Karpas-422 (cell line): ENCODE results near the gene ERBB2. TPM values are rescaled to one million over a fixed set of nuclear protein-coding genes. Genes with fewer than 3 reads are reported as not detected.

Experiments used
- DNase-seq: peaks from one replicate; pipeline ENCODE4 v3.0.0-alpha.2; 2015
- H2AFZ ChIP-seq: fragments of 200-600 bp; sonication (generic); 2 replicates; pipeline ENCODE4 v1.6.1; 2014; ENCODE audit warnings: antibody characterized with exemption, low read length, mixed read lengths
- H3K27ac ChIP-seq: fragments of 200-600 bp; sonication (generic); 2 replicates; pipeline ENCODE4 v1.5.1; 2014; ENCODE audit warnings: mild to moderate bottlenecking, low read length, moderate library complexity
- H3K27me3 ChIP-seq: fragments of 200-600 bp; sonication (generic); 2 replicates; pipeline ENCODE4 v1.6.1; 2014; ENCODE audit warnings: low read length, mixed read lengths
- H3K36me3 ChIP-seq: fragments of 200-600 bp; sonication (generic); 2 replicates; pipeline ENCODE4 v1.6.1; 2014; ENCODE audit warnings: low read length, mixed read lengths; ENCODE audit not compliant: insufficient read depth
- H3K4me1 ChIP-seq: fragments of 200-600 bp; sonication (generic); 2 replicates; pipeline ENCODE4 v1.6.1; 2014; ENCODE audit warnings: mild to moderate bottlenecking, low read length, mixed read lengths
- H3K4me2 ChIP-seq: fragments of 200-600 bp; sonication (generic); 2 replicates; pipeline ENCODE4 v1.6.1; 2014; ENCODE audit warnings: low read length, low read depth, mild to moderate bottlenecking; ENCODE audit not compliant: poor library complexity, severe bottlenecking
- H3K4me3 ChIP-seq: fragments of 200-600 bp; sonication (generic); 2 replicates; pipeline ENCODE4 v1.5.1; 2014; ENCODE audit warnings: mild to moderate bottlenecking, antibody characterized with exemption, low read length, mixed read lengths
- H3K79me2 ChIP-seq: fragments of 200-600 bp; sonication (generic); 2 replicates; pipeline ENCODE4 v1.6.1; 2014; ENCODE audit warnings: mild to moderate bottlenecking, low read length, mixed read lengths
- H3K9ac ChIP-seq: fragments of 200-600 bp; sonication (generic); 2 replicates; pipeline ENCODE4 v1.6.0; 2014; ENCODE audit warnings: low read length
- H3K9me2 ChIP-seq: fragments of 200-600 bp; sonication (generic), shearing (Covaris generic); replicated peaks from 2 replicates; pipeline ENCODE4 v1.6.0; 2014; ENCODE audit warnings: mild to moderate bottlenecking, low read length, moderate library complexity; ENCODE audit not compliant: insufficient read depth
- H3K9me3 ChIP-seq: fragments of 300-700, 200-600 bp; sonication (generic); 2 replicates; pipeline ENCODE4 v1.6.1; 2014; ENCODE audit warnings: low read length, mixed read lengths
- H4K20me1 ChIP-seq: fragments of 200-600 bp; sonication (generic); 2 replicates; pipeline ENCODE4 v1.6.1; 2014; ENCODE audit warnings: mild to moderate bottlenecking, antibody characterized with exemption, low read length, low read depth; ENCODE audit not compliant: insufficient read depth
- total RNA-seq: library from RNA; depleted of rRNA; stranded (reverse); fragments of >200 nt; shearing (Covaris generic); gene quantifications from 2 replicates; pipeline ENCODE4 v1.2.3, GENCODE V29; 2014; ENCODE audit warnings: low replicate concordance

Gene ERBB2
- total RNA-seq, 1 experiment from 2014 or later, result 7.3 TPM

GRCh38 chr17:39679521-39680192 lies 20.2 kb upstream of the ERBB2 start:
- Histone ChIP-seq H4K20me1 (no peaks in the 10 kb centered on the region), H3K4me2 (peak overlapping the region; percentile 12), H3K4me3 (no peak overlapping the region), H3K27me3 (no peaks in the 10 kb centered on the region), H3K9me3 (no peaks in the 10 kb centered on the region), H3K9ac (peak overlapping the region; percentile 36; the same call in 1 of the 2 replicates), H3K36me3 (no peaks in the 10 kb centered on the region), H3K4me1 (peaks cover 52% of the 10 kb centered on the region), H2AFZ (no peak overlapping the region), H3K27ac (no peak overlapping the region; the same call in 1 of the 2 replicates), H3K9me2 (no peaks in the 10 kb centered on the region), H3K79me2 (no peaks in the 10 kb centered on the region)
- DNase-seq, result no peak

DNA sequence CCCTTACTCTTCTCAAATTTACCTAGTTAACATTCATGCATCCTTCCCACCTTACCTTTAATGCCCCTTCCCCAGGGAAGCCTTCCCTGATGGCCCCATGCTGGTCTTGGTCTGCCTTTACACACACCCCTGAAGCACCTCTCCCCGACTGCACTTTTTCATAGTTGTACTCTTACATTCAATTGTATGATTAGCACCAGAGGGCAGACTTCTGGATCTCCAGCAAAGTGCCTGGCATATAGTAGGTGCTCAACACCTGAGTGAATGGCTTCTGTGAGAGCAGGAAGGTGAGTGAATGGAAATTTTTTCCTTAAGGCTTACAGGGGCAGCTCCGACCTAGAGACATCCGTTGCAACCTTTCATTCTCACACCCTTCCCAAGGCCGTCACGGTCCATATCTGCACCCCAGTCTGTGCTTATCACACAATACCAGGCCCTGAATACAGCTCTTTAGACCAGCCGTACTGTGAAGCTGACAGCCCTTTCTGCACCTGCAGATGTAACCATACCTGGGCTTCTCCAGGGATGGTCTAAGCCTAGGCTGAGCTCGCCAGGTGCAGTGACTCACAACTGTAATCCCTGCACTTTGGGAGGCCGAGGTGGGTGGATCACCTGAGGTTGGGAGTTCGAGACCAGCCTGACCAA lies 16.4 kb upstream of the ERBB2 start:
- no peaks in the 10 kb centered on the region for H3K9me3 ChIP-seq
- no peak for DNase-seq
- H3K4me3 ChIP-seq, result no peak overlapping the region
- H3K4me1 ChIP-seq, result peaks cover 27% of the 10 kb centered on the region
- H3K9ac ChIP-seq, result no peak overlapping the region
- H3K9me2 ChIP-seq, result no peaks in the 10 kb centered on the region
- H3K36me3 ChIP-seq, result no peaks in the 10 kb centered on the region
- H3K4me2 ChIP-seq, result no peak overlapping the region
- H2AFZ ChIP-seq, result no peak overlapping the region
- H3K27ac ChIP-seq, result no peak overlapping the region
- no peaks in the 10 kb centered on the region for H4K20me1 ChIP-seq
- H3K27me3 ChIP-seq, result no peaks in the 10 kb centered on the region
- no peaks in the 10 kb centered on the region for H3K79me2 ChIP-seq

GRCh38 chr17:39684369-39685192 lies 15.3 kb upstream of the ERBB2 start:
- Histone ChIP-seq H4K20me1 (no peaks in the 10 kb centered on the region), H3K4me1 (peaks cover 32% of the 10 kb centered on the region), H3K79me2 (no peaks in the 10 kb centered on the region), H3K27ac (no peak overlapping the region), H2AFZ (no peak overlapping the region), H3K9ac (no peak overlapping the region), H3K9me2 (no peaks in the 10 kb centered on the region), H3K9me3 (no peaks in the 10 kb centered on the region), H3K4me3 (no peak overlapping the region), H3K36me3 (no peaks in the 10 kb centered on the region), H3K4me2 (no peak overlapping the region), H3K27me3 (no peaks in the 10 kb centered on the region)
- no peak for DNase-seq

- Histone ChIP-seq H3K79me2 (no peaks in the 10 kb centered on the region), H3K9me3 (no peaks in the 10 kb centered on the region), H3K9me2 (no peaks in the 10 kb centered on the region), H3K9ac (peak overlapping the region; percentile 79), H3K27me3 (no peaks in the 10 kb centered on the region), H3K4me3 (peak overlapping the region; percentile 84), H2AFZ (peak overlapping the region; percentile 29; the same call in 1 of the 2 replicates), H3K4me1 (peaks cover 20% of the 10 kb centered on the region), H3K36me3 (no peaks in the 10 kb centered on the region), H3K27ac (peak overlapping the region; percentile 81; the same call in 1 of the 2 replicates), H4K20me1 (no peaks in the 10 kb centered on the region), H3K4me2 (peak overlapping the region; percentile 96)
- no peak for DNase-seq
Measured at GRCh38 chr17:39687101-39687545, 12.7 kb upstream of the ERBB2 start.

DNA sequence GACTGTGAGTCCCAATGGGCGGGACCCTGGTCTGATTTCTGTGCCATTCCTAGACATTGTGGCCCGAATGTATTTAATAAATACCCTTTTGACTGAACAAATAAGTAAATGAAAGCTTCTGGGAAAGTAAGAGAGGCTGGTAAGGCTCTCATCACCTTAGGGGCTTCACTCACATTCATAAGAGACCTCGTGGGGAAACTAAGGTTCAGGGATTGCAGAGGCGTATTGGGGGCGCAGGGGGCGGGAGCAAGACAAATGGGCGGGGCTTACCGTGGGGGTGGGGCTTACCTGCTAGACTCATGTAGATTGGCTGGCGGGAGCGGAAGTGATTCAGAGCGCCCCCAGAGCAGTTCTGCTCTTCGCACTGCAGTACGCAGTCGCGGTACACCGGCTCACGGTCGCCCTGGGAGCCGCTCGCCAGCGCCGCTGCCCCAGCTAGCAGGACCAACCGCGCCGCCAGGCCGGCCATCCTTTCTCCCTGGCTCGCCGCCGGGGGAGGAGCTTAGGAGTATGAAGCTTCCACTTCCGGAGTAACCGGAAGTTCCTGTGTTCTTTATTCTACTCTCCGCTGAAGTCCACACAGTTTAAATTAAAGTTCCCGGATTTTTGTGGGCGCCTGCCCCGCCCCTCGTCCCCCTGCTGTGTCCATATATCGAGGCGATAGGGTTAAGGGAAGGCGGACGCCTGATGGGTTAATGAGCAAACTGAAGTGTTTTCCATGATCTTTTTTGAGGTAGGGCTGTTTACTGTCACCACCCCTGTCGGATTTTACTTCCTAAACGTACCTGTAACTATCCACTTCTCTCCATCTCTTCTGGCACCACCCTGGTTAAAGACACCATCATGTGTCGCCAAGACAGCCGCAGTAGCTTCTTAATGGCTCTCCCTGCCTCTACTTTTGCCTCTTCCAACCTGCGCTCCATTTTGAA lies 12.1 kb upstream of the ERBB2 start, which contains the start of gene PGAP3:
Gene PGAP3, minus strand, starts transcription at position 512 of the 929 bp plus-strand sequence. Its CDS starts 43 bp downstream, at position 469.
- H3K4me1 ChIP-seq, result peaks cover 20% of the 10 kb centered on the region
- no peaks in the 10 kb centered on the region for H3K36me3 ChIP-seq
- peak within 1 kb of the TSS; percentile 79 for H3K9ac ChIP-seq
- peak within 1 kb of the TSS; percentile 81 for H3K27ac ChIP-seq
- peak; percentile 95 for DNase-seq
- no peaks in the 10 kb centered on the region for H3K79me2 ChIP-seq
- no peaks in the 10 kb centered on the region for H3K27me3 ChIP-seq
- no peaks in the 10 kb centered on the region for H3K9me2 ChIP-seq
- no peaks in the 10 kb centered on the region for H4K20me1 ChIP-seq
- H3K9me3 ChIP-seq, result no peaks in the 10 kb centered on the region
- H3K4me2 ChIP-seq, result peak within 1 kb of the TSS; percentile 96
- peak within 1 kb of the TSS; percentile 29 for H2AFZ ChIP-seq
- H3K4me3 ChIP-seq, result peak within 1 kb of the TSS; percentile 84

GRCh38 chr17:39688475-39688835 lies 11.4 kb upstream of the ERBB2 start:
- Histone ChIP-seq H3K4me1 (peaks cover 20% of the 10 kb centered on the region), H2AFZ (peak overlapping the region; percentile 23; the same call in 1 of the 2 replicates), H3K4me3 (peak overlapping the region; percentile 84), H3K36me3 (no peaks in the 10 kb centered on the region), H3K79me2 (no peaks in the 10 kb centered on the region), H3K9ac (peak overlapping the region; percentile 79), H3K27me3 (no peaks in the 10 kb centered on the region), H3K9me3 (no peaks in the 10 kb centered on the region), H3K27ac (peak overlapping the region; percentile 81), H3K9me2 (no peaks in the 10 kb centered on the region), H3K4me2 (peak overlapping the region; percentile 96), H4K20me1 (no peaks in the 10 kb centered on the region)
- DNase-seq, result no peak

DNA sequence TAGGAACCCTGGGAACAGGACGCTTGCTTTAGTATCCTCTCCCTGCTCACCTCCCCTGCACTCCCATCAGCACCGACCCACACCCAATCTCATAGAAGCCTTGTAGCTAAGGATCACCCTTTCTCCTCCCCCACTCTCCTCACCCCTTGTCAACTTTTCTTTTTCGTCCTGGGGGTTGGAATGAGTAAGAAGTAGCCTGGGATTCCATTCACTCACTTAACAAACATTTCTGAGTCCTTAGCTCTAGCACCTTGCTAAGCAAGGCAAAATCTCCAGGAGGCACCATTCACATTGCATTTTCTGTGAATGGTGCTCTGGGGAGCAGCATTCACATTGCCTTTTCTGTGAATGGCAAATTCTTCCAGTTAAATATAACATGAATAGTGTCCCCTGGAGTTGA lies 10.9 kb upstream of the ERBB2 start:
- peak overlapping the region; percentile 79 for H3K9ac ChIP-seq

More for the DNA sequence above, 10.9 kb upstream of the ERBB2 start:
- Histone ChIP-seq H3K36me3 (no peaks in the 10 kb centered on the region), H3K4me3 (peak overlapping the region; percentile 84), H3K79me2 (no peaks in the 10 kb centered on the region), H4K20me1 (no peaks in the 10 kb centered on the region), H2AFZ (no peak overlapping the region), H3K27me3 (no peaks in the 10 kb centered on the region), H3K4me2 (peak overlapping the region; percentile 96), H3K27ac (peak overlapping the region; percentile 81), H3K9me2 (no peaks in the 10 kb centered on the region), H3K4me1 (peaks cover 20% of the 10 kb centered on the region), H3K9me3 (no peaks in the 10 kb centered on the region)
- no peak for DNase-seq
